ENCODE results near the gene CMPK2.
A peak's percentile ranks its signal among the peaks of the same experiment; 100 is the strongest.
"Not testable (repeated sequence)": the region's sequence is repeated elsewhere in the genome, so short reads cannot be mapped to it uniquely, and the experiment has no call there.

CMPK2 gene

DNA sequence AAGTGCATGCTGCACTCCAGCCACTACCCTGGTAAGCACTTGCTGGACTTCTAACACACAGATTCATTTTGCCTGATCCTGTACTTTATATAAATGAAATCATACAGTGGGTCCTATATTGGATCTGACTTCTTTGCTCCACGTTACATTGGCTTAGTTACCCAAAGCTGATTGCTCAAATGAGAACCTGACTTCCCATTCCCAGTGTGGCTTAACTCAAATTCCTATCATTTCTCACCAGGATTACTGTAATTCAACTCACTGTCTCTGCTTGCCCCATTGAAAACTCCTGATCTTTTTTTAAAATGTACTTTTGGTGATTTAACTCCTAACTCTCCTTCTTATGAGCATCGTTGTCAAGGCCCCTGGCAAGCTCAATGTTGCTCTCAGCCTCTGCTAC, 13.3 kb upstream of the CMPK2 start:
- DNase-seq = no peak

DNA sequence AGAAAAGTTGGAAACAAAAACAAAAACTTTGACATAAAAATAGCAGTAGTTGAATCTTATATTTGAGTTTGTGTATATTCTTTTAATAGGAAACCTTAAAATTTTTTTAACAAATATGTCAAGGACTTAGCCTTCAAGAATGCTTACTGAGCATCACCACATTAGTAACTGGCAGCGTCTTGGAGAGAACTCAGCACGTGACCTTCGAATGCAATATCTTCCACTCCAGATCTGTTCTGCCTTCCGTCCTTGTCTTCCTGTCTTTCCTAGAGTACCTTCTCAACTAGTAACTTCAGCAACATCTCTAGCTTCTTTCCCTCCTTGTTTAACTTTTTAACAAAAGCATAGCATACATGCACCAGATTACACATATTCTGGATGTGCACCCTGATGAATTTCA, 12.8 kb upstream of the CMPK2 start:
- no peak for DNase-seq

DNA sequence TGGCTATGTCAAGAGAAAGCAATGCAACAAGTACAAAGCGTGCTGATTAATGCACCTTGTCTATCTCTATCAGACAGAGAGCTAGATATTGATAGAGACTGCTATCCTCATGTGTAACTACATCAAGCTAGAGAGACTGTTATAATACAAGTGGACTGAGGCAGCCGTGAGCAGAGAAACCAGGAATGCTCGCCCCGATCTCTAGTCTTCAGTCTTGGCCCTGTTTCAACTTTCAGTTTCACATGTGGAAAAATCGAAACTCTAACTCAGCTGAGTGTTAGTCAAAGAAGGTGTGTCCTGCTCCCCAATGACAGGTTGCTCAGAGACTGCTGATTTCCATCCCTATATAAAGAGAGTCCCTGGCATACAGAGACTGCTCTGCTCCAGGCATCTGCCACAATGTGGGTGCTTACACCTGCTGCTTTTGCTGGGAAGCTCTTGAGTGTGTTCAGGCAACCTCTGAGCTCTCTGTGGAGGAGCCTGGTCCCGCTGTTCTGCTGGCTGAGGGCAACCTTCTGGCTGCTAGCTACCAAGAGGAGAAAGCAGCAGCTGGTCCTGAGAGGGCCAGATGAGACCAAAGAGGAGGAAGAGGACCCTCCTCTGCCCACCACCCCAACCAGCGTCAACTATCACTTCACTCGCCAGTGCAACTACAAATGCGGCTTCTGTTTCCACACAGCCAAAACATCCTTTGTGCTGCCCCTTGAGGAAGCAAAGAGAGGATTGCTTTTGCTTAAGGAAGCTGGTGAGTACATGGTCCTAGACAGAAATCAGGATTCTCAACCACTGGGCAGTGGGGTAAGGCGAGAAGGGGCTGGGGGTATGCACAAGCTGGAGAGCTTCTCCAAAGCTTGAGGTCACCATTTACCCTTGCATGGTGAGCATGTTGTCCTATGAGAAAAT, 11.9 kb upstream of the CMPK2 start, which contains the start of gene RSAD2:
RSAD2 (plus strand) TSS at position 376 of the 903 bp plus-strand sequence; CDS start at position 400, 24 bp downstream.
- peak; percentile 67 for DNase-seq

DNA sequence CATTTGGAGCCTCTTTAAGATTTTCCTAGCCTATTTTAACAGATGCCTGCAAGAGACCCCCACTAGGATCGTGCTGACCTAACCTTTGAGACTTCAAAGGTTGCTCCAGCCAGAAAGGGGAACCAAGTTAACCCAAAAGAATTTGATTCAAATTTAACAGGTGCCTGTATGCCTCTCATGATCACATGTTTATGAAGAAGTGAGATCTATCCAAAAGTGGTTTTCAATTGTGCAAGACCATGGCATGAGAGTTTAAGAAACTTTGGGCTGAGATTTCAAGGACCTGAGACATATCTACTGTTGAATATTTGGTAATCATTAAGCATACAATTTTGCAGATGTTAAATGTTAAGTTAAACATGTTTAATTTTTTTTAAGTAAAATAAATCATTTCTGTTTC, 10.6 kb upstream of the CMPK2 start:
- DNase-seq = no peak

DNA sequence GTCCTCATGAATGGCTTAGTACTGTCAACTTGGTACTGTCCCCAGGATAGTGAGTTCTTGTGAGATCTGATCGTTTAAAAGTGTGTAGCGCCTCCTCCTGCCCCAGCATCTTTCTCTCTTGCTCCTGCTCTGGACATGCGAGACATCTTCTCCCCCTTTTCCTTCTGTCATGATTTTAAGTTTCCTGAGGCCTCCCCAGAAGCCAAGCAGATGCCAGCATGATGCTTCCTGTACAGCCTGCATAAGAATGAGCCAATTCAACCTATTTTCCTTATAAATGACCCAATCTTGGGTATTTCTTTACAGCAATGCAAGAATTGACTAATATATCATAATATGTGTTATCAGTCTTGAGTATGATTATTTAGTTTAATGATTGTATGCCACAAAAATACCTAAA, 8.3 kb upstream of the CMPK2 start:
- DNase-seq = no peak

DNA sequence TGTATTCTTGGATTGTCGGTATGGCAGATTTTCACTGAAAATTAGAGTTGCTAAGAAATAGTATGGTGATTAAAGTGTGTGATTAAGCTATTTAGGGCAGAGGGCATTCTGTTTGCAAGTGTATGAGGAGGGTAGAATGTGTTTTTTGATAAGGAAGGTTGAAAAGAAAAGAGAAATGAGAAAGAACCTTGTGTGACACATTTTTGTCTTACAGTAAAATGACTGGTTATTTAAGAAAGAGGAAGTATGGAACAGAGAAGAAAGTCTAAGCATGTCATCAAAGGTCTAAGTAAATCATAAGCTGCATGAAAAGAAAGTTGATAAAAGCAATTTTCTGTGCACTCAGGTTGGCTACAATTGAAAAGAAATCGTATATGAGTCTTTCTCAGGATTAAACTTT, 6.7 kb upstream of the CMPK2 start:
- no peak for DNase-seq

DNA sequence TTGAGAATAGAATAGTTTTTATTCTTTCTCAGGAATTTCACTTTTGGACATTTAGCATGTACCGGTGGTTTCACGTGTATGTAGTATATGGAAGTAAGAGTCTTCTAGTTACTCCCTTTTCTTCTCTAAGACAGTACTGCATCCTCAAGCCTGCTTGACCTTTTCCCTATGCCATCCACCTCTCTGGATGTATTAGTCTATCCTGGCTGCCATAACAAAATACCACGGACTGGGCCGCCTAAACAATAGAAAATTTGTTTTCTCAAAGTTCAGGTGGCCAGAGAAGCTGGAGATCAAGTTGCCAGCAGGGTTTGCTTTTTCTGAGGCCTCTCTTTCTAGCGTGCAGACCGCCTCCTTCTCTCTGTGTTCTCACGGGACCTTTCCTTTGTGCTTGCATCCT, 1.3 kb upstream of the CMPK2 start:
- DNase-seq = no peak

DNA sequence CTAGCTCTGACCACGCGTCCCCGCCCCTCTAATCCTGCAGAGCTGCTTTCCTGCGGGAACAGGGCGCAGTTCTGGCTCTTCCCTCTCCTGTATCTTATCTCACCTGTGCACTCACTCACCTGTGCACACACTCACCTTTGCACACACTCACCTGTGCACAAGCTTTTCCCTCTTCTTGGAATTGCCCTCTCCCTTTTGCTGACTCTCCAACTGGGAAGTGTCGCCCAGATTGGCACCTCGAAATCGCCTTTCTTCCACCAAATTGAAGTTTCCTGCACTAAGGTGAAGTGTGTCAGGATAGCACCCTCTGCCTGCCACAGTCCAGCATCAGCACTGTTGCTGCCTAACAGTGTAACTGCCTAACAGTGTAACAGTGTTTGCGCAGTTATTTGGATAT, 566 bp upstream of the CMPK2 start:
- peak; percentile 76 for DNase-seq

DNA sequence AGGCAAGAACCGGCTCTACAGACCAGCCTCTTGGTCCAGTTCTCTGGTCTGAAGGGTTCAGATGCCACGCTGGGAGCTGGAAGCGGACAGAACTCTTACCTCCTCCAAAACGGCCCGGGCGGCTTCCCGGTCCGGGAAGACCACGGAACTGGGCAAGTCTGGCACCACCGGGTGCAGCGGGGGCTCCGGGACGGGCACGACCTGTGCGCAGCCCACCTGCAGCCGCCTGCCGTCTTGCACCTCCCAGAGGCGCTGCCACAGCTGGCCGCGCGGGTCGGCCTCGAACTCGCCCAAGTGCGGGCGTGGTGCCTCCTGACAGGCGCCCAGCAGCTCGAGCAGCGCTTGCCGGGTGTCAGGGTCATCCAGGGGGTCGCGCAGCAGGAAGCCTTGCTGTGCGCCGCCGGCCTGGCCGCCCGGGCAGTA, 773 bp downstream of the CMPK2 start:
- DNase-seq = peak; percentile 68

DNA sequence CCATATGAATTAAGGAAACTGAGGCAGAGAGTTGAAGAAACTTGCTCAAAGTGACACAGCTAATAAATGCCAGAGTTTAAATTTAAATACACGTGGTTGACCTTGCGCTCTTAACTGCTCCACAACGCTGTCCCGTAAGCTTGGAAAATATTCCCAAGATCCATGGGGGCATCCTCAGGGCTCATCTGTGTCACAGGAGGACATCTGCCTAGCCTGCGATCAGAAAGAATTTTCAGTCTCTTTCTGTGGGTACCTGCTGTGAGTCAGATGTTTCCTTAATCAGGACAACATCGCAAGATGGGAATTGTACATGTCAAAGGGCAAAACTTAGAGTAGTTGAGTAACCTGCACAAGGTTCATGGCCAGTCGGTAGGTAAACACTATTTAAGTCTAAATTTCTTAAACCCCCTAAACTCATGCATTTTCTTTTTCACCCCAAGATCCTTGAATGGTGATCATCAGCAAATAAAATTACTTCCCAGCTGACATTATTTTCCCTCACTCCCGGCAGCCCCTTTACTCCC, 1.4 kb downstream of the CMPK2 start:
- no peak for DNase-seq

DNA sequence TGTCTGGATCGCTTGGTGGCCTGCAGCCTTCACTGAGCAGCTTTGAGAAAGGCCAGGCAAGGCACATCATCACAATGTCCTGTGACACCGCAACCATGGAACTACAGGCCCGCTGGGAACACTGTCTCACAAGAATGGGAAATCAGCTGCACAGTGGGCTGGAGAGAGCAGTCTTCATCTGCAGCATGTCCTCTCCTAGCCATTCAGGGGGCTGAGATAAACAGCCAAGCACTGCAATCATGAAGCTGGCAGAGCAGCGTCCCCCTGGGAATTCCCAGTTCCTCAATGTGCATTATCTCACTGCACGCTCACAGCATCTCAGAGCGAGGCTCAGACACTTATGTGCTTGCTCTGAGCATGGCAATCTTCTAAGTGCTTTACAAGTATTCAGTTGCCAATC, 1.9 kb downstream of the CMPK2 start:
- no peak for DNase-seq

DNA sequence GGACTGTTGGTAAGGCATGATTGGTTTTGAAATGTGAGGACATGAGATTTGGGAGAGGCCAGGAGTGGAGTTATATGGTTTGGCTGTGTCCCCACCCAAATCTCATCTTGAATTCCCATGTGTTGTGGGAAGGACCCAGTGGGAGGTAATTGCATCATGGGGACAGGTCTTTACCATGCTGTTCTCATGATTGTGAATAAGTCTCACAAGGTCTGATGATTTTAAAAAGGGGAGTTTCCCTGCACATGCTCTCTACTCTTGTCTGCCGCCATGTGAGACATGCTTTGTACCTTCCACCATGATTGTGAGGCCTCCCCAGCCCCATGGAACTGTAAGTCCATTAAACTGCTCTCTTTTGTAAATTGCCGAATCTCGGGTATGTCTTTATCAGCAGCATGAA, 5.4 kb downstream of the CMPK2 start:
- DNase-seq = no peak

DNA sequence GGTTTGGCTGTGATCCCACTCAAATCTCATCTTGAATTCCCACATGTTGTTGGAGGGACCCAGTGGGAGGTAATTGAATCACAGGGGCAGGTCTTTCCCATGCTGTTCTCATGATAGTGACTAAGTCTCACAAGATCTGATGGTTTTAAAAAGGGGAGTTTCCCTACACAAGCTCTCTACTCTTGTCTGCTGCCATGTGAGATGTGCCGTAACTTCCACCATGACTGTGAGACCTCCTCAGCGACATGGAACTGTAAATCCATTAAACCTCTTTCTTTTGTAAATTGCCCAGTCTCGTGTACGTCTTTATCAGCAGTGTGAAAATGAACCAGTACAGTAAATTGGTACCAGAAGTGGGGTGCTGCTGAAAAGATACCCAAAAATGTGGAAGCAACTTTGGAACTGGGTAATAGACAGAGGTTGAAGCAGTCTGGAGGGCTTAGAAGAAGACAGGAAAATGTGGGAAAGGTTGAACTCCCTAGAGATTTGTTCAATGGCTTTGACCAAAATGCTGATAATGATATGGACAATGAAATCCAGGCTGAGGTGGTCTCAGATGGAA, 7.2 kb downstream of the CMPK2 start:
- not testable (repeated sequence) for DNase-seq

DNA sequence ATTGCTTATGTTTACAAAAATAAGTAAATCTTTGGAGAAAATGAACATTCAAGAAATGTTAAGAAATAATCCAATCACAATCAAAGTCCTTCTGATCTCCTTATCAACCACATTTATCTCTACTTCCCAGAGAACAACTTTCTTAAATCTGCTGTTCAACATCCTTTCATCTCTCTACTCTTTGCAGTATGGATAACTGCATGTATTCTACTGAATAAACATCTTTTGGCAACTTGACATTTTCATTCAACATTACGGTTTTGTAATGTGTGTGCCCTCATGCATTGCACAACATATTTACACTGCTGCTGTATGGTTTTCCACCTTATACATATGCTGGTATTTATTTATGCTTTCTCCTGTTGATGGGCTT, 9.2 kb downstream of the CMPK2 start:
- no peak for DNase-seq

DNA sequence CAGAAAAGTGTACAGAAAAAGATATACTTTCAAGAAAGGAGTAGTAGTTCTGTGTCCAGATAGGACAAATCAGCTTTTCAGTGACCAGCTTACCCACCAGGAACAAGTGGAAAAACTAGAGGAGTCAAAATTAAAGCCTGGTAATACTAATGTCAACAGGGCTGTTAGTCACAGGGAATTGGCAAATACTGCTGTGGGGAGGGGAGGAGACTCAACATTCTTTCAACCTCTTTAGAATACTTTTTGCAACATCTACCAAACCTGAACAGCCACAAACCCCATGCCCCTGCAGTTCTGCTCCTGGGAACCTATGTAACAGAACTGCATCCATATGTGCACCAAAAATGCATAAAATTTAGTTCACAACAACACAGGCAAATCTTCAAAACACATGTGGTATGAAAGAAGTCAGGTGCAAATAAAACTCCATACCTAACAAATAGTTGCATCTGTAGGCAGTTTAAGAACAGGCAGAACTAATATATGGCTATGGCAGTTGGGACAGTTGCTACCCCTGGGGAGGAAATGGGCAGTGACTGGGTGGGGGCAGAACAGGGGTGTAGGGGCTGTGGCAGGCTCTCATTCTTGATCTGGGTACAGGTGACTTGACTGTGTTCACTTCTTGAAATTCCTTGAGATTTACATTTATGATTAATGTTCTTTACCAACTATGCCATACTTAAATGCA, 9.7 kb downstream of the CMPK2 start:
- no peak for DNase-seq

DNA sequence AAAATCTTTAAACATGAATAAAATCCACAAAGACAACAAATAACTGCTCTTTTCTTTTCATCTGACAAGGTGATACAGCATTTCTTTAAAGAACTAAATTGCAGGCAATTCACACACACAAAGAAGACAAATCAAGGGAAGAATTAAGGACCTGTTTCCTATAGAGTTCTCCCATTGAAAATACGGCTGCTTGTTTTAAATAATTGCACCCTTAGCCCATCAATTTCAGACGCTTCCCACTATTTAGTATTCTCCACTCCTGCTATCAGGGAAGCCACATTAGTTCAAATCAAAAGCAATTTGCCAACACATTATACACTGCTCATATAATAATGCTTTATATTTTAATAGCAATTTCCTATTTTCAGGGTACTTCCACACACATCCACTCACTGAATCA, 11.3 kb downstream of the CMPK2 start:
- DNase-seq = no peak

DNA sequence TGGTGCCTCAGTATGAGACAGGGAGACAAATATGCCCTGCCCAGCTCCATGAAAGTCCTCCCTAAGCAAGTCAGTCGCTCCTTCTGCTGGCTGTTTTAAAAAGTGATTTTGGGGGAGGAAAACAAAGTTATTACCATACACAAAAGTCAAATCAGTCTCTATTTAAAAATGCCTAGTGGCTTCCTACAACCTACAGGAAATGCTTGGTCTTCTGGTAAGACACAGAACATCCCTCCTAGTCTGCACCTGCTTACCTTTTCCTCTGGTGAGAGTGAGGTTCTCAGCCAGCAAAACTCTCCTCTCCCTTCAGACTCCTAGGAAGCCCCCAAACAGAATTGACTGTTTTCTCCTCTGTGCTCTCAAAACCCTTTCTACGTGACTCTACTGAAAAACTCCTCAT, 13.5 kb downstream of the CMPK2 start:
- DNase-seq = no peak

DNA sequence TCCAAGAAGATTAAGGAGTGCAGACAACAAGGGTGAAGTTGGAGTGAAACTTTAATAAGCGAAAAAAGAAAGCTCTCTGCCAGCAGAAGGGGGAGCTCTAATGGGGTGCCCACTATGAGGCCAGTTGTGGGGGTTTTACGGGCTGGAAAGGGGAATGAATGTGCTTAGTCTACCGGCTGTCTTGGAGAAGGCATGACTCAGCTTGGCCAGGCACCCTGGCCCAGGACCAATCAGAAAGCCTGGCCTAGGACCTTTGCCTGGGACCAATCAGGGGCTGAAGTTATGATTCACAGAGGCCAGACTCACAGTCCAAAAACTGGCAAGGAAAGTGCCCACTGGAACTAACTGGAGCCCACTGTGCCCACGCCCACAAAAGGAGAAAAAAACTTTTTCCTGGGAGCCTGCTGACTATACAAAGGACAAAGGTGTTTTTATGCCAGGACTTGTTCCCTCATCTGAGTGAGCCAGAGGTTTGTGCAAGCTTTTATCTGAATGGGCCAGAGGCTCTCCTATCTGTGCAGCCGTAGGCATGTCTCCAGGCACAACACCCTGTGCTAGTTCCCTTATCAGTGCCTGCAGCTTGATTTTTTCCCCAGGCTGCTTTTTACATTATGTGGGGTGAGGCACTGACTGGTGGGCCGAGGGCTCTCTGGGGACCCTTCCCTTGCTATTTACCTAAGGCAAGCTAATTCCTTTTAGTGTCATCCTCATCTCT, 18.6 kb downstream of the CMPK2 start:
- no peak for DNase-seq

DNA sequence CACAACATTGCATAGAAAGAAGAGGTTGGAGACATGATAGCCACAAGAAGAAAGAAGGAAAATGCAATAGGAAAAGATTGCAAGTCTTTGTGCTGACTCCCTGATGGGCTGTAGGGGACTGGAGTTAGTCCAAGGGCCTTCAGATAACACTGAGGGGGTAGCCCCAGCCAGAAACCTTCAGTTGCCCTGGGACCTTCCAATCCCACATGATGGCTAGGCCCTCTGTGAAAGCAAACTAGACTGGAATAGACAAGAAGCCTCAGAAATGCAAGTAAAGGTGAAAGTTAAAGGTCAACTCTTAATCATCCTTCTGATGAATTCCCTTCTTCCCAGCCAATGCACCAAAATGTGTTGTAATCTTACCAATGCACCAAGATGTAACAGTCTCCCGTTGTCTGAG, 19.2 kb downstream of the CMPK2 start:
- no peak for DNase-seq

DNA sequence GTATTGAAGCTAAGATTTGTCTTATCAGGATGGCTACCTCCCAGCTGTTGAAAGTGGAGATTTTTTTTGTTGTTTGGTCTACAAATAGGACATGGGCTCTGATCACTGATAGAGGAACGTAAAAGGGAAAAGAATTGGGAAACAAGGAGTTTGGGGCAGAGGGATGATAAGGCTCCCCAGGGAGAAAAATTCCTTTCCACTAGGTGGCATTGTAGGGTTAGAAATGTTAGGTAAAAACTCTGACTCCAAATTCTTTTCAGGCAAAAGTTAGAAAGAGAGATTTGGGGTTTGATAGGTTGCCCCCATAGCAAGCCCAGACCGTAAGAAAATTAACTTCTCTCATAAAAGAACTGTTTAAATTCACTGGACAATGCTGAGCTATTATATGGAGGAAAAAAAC, 19.8 kb downstream of the CMPK2 start:
- DNase-seq = no peak

DNA sequence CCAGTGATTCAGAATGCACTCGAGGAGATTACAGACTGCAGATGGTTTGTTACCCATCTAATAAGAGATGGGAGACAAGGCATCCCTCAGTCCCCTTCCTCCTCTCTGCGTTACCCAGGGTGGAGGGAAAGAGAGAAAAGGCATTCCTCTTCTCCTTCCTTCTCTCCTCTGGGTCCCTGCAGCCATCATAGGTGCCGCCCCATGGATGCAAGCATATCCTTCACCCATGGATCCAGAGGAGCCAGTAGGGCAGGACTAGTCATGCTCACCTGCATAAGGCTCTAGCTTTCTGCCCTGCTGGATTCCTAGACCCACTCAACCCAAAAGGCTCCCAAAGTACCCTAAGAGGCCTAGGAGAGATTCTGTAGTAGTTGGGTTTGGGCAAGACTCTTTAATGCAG, 20.4 kb downstream of the CMPK2 start:
- no peak for DNase-seq

DNA sequence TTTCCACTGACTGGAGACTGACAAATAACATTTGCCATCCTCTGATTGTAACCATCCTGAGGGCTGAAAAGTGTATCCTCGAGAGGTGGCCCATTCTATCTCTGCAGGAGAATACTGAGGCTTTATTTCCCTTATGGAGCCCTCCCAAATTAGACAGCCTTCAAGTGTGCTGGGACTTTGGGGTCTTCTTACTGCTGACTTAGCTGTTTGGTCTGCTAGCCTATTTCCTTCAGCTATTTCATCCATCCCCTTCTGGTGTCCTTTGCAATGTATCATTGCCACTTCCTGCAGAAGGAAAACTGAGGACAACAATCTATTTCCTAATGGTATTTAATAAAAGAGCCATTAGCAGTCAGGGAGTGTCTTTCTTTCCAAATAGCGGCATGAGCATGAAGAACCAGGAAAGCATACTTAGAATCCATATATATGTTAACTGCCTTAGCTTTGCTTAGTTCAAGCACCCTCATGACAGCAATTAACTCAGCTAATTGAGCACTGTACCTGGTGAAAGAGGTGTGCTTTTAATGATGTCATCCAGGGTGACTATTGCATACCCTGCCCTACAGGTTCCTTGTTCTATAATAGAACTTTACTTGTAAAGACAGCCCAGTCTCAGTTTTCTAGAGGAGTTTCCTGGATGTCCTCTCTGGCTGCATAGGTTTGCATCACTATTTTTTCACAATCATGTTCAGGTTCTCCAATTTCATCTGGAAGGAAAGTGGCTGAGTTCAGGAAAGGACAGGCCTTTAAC, 24.0 kb downstream of the CMPK2 start:
- DNase-seq = no peak

Measured in activated effector memory CD4-positive, alpha-beta T cell treated with anti-CD3 and anti-CD28 coated beads, Interleukin-2, amount 50 U/mL, for 16 hours (primary cell).